HEK293 (cell line): Measurements from ENCODE around the gene USP8.
A peak's percentile ranks its signal among the peaks of the same experiment; 100 is the strongest.

ENCODE experiments used
- CTCF ChIA-PET: fragments of 350-600 bp; formaldehyde crosslinking; extraction: SDS; loops from one replicate; lab custom pipeline; 2021; ENCODE audit warnings: antibody characterized with exemption; lab: Yijun Ruan, JAX
- POLR2A ChIA-PET: fragments of 300-600 bp; formaldehyde crosslinking; extraction: SDS; loops from one replicate; lab custom pipeline; 2020; ENCODE audit warnings: antibody characterized with exemption, inconsistent platforms; lab: Yijun Ruan, JAX
- H3K27ac ChIP-seq: fragments of 200-500 bp; sonication (Bioruptor generic); 2 replicates; pipeline ENCODE4 v1.5.1; 2014; ENCODE audit warnings: low read depth, low read length, control low read depth, inconsistent platforms; ENCODE audit errors: extremely low read depth
- H3K36me3 ChIP-seq, 2 experiments: fragments of 200-500 bp in 1 of 2; sonication (Bioruptor generic) in 1 of 2; 1 replicate in 1 of 2; 2 replicates in 1 of 2; pipeline ENCODE4 v1.5.1; 2014 to 2017; ENCODE audit warnings: inconsistent platforms in 2 of 2, low read length in 2 of 2; ENCODE audit not compliant: control insufficient read depth in 2 of 2, insufficient read depth in 1 of 2
- H3K4me1 ChIP-seq: fragments of 200-500 bp; sonication (Bioruptor generic); 2 replicates; pipeline ENCODE4 v1.5.1; 2014; ENCODE audit warnings: mild to moderate bottlenecking, low read length, inconsistent platforms; ENCODE audit not compliant: control insufficient read depth, insufficient read depth
- H3K4me3 ChIP-seq: 2 replicates; pipeline ENCODE4 v1.5.1; 2011; ENCODE audit warnings: low read depth, mild to moderate bottlenecking, control low read depth, low read length, moderate library complexity
- H3K9me3 ChIP-seq: fragments of 200-500 bp; sonication (Bioruptor generic); 2 replicates; pipeline ENCODE4 v1.5.1; 2014; ENCODE audit warnings: low read depth, low read length, inconsistent platforms; ENCODE audit not compliant: control insufficient read depth, insufficient read depth
- BCL11B ChIP-seq: fragments of 450-650 bp; formaldehyde crosslinking; IDR thresholded peaks from 2 replicates; pipeline ENCODE4 v1.5.1; 2016; ENCODE audit warnings: low read depth, missing biosample characterization, missing genetic modification characterization
- HOXD13 ChIP-seq: sonication (generic); formaldehyde crosslinking; IDR thresholded peaks from 2 replicates; pipeline ENCODE4 v1.8.0; 2022; ENCODE audit warnings: missing genetic modification reagents, borderline replicate concordance
- KLF17 ChIP-seq: fragments of 450-650 bp; formaldehyde crosslinking; IDR thresholded peaks from 2 replicates; pipeline ENCODE4 v1.5.1; 2016; ENCODE audit warnings: missing biosample characterization, missing genetic modification characterization
- PRDM2 ChIP-seq: fragments of 450-650 bp; formaldehyde crosslinking; IDR thresholded peaks from 2 replicates; pipeline ENCODE4 v1.5.1; 2016; ENCODE audit warnings: missing biosample characterization, missing genetic modification characterization, borderline replicate concordance
- ZBTB1 ChIP-seq: fragments of 450-650 bp; formaldehyde crosslinking; IDR thresholded peaks from 2 replicates; pipeline ENCODE4 v1.5.1; 2016; ENCODE audit warnings: missing biosample characterization, missing genetic modification characterization
- ZBTB48 ChIP-seq: fragments of 450-650 bp; formaldehyde crosslinking; IDR thresholded peaks from 2 replicates; pipeline ENCODE4 v1.5.1; 2016; ENCODE audit warnings: missing biosample characterization, missing genetic modification characterization
- ZIC2 ChIP-seq: fragments of 450-650 bp; formaldehyde crosslinking; IDR thresholded peaks from 2 replicates; pipeline ENCODE4 v1.5.1; 2016; ENCODE audit warnings: missing biosample characterization, missing genetic modification characterization
- ZNF133 ChIP-seq: fragments of 450-650 bp; formaldehyde crosslinking; IDR thresholded peaks from 2 replicates; pipeline ENCODE4 v1.5.1; 2016; ENCODE audit warnings: missing biosample characterization, missing genetic modification characterization
- ZNF324 ChIP-seq: fragments of 450-650 bp; formaldehyde crosslinking; IDR thresholded peaks from 2 replicates; pipeline ENCODE4 v1.5.1; 2016; ENCODE audit warnings: missing biosample characterization, missing genetic modification characterization
- ZNF677 ChIP-seq: fragments of 450-650 bp; IDR thresholded peaks from 2 replicates; pipeline ENCODE4 v1.5.0; 2018; ENCODE audit warnings: missing biosample characterization, mild to moderate bottlenecking, missing genetic modification characterization, moderate library complexity
- ZNF768 ChIP-seq: fragments of 450-650 bp; formaldehyde crosslinking; IDR thresholded peaks from 2 replicates; pipeline ENCODE4 v1.5.1; 2018; ENCODE audit warnings: missing biosample characterization, mild to moderate bottlenecking, missing genetic modification characterization
- ZNF837 ChIP-seq: fragments of 450-650 bp; formaldehyde crosslinking; IDR thresholded peaks from 2 replicates; pipeline ENCODE4 v1.5.1; 2016; ENCODE audit warnings: missing biosample characterization, missing genetic modification characterization
- TF ChIP-seq, protein P1 (sequence below): sonication (generic); formaldehyde crosslinking; IDR thresholded peaks from 2 replicates; pipeline ENCODE4 v1.8.1; 2022; ENCODE audit warnings: mild to moderate bottlenecking, moderate library complexity, missing genetic modification reagents
- TF ChIP-seq, protein P2 (sequence below): fragments of 450-650 bp; formaldehyde crosslinking; IDR thresholded peaks from 2 replicates; pipeline ENCODE4 v1.5.1; 2016; ENCODE audit warnings: missing biosample characterization, missing genetic modification characterization

The USP8 gene

DNA sequence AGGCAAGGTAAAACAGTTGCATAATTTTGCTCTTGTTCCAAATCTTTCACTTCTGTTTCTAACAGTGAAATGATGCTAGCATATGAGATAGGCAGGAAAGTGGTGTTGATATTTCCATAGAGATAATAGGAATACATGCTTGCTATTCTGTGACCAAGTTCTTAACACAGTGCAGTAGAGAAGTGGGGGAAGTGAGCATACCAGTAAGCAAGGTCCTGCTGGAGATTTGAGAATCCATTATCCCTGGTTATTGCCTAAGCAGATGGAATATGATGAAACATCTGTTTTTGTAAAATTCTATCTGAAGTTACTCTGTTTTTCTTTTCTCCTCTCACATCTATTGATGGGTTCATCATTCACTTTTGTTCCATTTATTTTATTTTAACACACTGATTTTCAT is 28.7 kb downstream of the USP8 start:
- Histone ChIP-seq H3K36me3 (peaks cover 8 to 36% of the 10 kb centered on the region in 2 experiments; a peak in 2 of 3 replicates), H3K4me1 (no peaks in the 10 kb centered on the region), H3K4me3 (no peak overlapping the region), H3K9me3 (no peaks in the 10 kb centered on the region), H3K27ac (no peak overlapping the region)
- TF ChIP-seq ZNF133 (tag by site-specific recombination) (no peak), ZBTB1 (tag by site-specific recombination) (no peak), ZNF324 (no peak), PRDM2 (tag by site-specific recombination) (no peak)
- TF ChIP-seq, protein P1, sequence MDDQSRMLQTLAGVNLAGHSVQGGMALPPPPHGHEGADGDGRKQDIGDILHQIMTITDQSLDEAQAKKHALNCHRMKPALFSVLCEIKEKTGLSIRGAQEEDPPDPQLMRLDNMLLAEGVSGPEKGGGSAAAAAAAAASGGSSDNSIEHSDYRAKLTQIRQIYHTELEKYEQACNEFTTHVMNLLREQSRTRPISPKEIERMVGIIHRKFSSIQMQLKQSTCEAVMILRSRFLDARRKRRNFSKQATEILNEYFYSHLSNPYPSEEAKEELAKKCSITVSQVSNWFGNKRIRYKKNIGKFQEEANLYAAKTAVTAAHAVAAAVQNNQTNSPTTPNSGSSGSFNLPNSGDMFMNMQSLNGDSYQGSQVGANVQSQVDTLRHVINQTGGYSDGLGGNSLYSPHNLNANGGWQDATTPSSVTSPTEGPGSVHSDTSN (CRISPR knock-in tag) = no peak
- TF ChIP-seq, protein P2, sequence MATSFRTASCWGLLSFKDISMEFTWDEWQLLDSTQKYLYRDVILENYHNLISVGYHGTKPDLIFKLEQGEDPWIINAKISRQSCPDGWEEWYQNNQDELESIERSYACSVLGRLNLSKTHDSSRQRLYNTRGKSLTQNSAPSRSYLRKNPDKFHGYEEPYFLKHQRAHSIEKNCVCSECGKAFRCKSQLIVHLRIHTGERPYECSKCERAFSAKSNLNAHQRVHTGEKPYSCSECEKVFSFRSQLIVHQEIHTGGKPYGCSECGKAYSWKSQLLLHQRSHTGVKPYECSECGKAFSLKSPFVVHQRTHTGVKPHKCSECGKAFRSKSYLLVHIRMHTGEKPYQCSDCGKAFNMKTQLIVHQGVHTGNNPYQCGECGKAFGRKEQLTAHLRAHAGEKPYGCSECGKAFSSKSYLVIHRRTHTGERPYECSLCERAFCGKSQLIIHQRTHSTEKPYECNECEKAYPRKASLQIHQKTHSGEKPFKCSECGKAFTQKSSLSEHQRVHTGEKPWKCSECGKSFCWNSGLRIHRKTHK = no peak
- CTCF ChIA-PET = no interaction called here
- POLR2A ChIA-PET = no interaction called here

- Histone ChIP-seq H3K4me1 (no peaks in the 10 kb centered on the region), H3K9me3 (no peaks in the 10 kb centered on the region), H3K36me3 (peaks cover 23 to 34% of the 10 kb centered on the region in 2 experiments; a peak in 2 of 3 replicates), H3K4me3 (no peak overlapping the region), H3K27ac (no peak overlapping the region)
- ChIA-PET POLR2A (no interaction called here), CTCF (interaction anchor here (0.6 kb wide), 1 partner anchor 725 kb away, joined by 3 read pairs; no protein-coding TSS in a partner anchor)
- TF ChIP-seq ZNF677 (tag by site-specific recombination) (peak; percentile 87), ZNF768 (tag by site-specific recombination) (no peak), BCL11B (no peak), HOXD13 (no peak), ZNF837 (no peak), KLF17 (tag by site-specific recombination) (no peak), ZIC2 (tag by site-specific recombination) (no peak), ZBTB48 (tag by site-specific recombination) (no peak)
Observed at GRCh38 chr15:50458348-50459112, 34.3 kb downstream of the USP8 start.
